ENCODE measurements around the gene SERPINB1. TPM values are rescaled to one million over a fixed set of nuclear protein-coding genes. Genes with fewer than 3 reads are reported as not detected.
"Not testable (repeated sequence)": the region's sequence is repeated elsewhere in the genome, so short reads cannot be mapped to it uniquely, and the experiment has no call there.

SERPINB1 gene
- total and polyA plus RNA-seq, 10 of the 15 experiments (the other 5 are each of a cell fraction or from before 2014, with no cell fraction given): 0.45 to 2.4 (median 0.83) TPM

GRCh38 chr6:2861060-2861821 is 19.6 kb upstream of the SERPINB1 start (continued):
- TF ChIP-seq, protein P1, sequence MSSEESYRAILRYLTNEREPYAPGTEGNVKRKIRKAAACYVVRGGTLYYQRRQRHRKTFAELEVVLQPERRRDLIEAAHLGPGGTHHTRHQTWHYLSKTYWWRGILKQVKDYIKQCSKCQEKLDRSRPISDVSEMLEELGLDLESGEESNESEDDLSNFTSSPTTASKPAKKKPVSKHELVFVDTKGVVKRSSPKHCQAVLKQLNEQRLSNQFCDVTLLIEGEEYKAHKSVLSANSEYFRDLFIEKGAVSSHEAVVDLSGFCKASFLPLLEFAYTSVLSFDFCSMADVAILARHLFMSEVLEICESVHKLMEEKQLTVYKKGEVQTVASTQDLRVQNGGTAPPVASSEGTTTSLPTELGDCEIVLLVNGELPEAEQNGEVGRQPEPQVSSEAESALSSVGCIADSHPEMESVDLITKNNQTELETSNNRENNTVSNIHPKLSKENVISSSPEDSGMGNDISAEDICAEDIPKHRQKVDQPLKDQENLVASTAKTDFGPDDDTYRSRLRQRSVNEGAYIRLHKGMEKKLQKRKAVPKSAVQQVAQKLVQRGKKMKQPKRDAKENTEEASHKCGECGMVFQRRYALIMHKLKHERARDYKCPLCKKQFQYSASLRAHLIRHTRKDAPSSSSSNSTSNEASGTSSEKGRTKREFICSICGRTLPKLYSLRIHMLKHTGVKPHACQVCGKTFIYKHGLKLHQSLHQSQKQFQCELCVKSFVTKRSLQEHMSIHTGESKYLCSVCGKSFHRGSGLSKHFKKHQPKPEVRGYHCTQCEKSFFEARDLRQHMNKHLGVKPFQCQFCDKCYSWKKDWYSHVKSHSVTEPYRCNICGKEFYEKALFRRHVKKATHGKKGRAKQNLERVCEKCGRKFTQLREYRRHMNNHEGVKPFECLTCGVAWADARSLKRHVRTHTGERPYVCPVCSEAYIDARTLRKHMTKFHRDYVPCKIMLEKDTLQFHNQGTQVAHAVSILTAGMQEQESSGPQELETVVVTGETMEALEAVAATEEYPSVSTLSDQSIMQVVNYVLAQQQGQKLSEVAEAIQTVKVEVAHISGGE (CRISPR knock-in tag; IDR thresholded peaks at IDR 0.05): no peak
- TF ChIP-seq SMARCA5 (IDR thresholded peaks at IDR 0.05): 0 out of 2 replicates have a peak, but pooled peaks have one; percentile 15
- TF ChIP-seq NBN (IDR thresholded peaks at IDR 0.05): peak; percentile 85
- TF ChIP-seq PML (IDR thresholded peaks at IDR 0.05; ENCODE audit: low read length): 0 out of 2 replicates have a peak, but pooled peaks have one; percentile 21
- no peak for TF ChIP-seq ZZZ3 (IDR thresholded peaks at IDR 0.05; ENCODE audit: control insufficient read depth, insufficient read length, low read depth)
- TF ChIP-seq CBFB (IDR thresholded peaks at IDR 0.05; ENCODE audit: low read depth): peak; percentile 12; the same call in 1 of the 2 replicates
- TF ChIP-seq CHD2 (IDR thresholded peaks at IDR 0.05; ENCODE audit: borderline replicate concordance, low read depth, low read length): peak; percentile 48; the same call in 1 of the 2 replicates
- no peak for TF ChIP-seq USF1 (IDR thresholded peaks at IDR 0.05; ENCODE audit: borderline replicate concordance, extremely low read length, insufficient read depth, low read depth, low read length)
- peak; percentile 54 for TF ChIP-seq SMAD1 (IDR thresholded peaks at IDR 0.05; ENCODE audit: low read depth, partially characterized antibody)
- peak; percentile 48 for TF ChIP-seq MEF2B (IDR thresholded peaks at IDR 0.05; ENCODE audit: partially characterized antibody, poor library complexity, severe bottlenecking)
- TF ChIP-seq SREBF2 (IDR thresholded peaks at IDR 0.05; ENCODE audit: low read length): no peak
- peak; percentile 51; the same call in 1 of the 2 replicates for TF ChIP-seq HDGF (IDR thresholded peaks at IDR 0.05)
- no peak for TF ChIP-seq RB1 (IDR thresholded peaks at IDR 0.05; ENCODE audit: borderline replicate concordance)
- TF ChIP-seq SMAD5 (IDR thresholded peaks at IDR 0.05; ENCODE audit: low read depth): 0 out of 2 replicates have a peak, but pooled peaks have one; percentile 52
- peak; percentile 68 for TF ChIP-seq RUNX3 (IDR thresholded peaks at IDR 0.05; ENCODE audit: low read length)
- peak; percentile 35; the same call in 1 of the 2 replicates for TF ChIP-seq CREM (IDR thresholded peaks at IDR 0.05; ENCODE audit: low read depth)
- no peak for TF ChIP-seq EGR1 (IDR thresholded peaks at IDR 0.05; ENCODE audit: borderline replicate concordance in 1 of 2, low read depth in 2 of 2, low read length in 2 of 2)

DNA sequence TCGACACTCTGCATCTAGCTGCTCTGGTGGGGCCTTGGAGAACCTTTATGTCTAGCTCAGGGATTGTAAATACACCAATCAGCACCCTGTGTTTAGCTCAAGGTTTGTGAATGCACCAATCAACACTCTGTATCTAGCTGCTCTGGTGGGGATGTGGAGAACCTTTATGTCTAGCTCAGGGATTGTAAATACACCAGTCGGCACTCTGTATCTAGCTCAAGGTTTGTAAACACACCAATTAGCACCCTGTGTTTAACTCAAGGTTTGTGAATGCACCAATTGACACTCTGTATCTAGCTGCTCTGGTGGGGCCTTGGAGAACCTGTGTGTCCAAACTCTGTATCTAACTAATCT is 19.0 kb upstream of the SERPINB1 start:
- DNase-seq (ENCODE audit: low read depth, low spot score): not testable (repeated sequence)
- RAD21 ChIA-PET (ENCODE audit: unreplicated experiment): interaction anchor here (1.0 to 4.6 kb wide), 6 partner anchors 14 to 51 kb away, joined by 4 to 34 read pairs (median 8); partner anchors contain the start of gene SERPINB1

More for the DNA sequence above, 19.0 kb upstream of the SERPINB1 start:
- ATAC-seq; H3K4me2 ChIP-seq (ENCODE audit: control insufficient read depth, insufficient read depth); H4K20me1 ChIP-seq (ENCODE audit: control insufficient read depth, insufficient read depth); H3K4me3 ChIP-seq; H3K79me2 ChIP-seq (ENCODE audit: control insufficient read depth, insufficient read depth, low read length); H3K9me3 ChIP-seq (replicated peaks; ENCODE audit: control insufficient read depth, insufficient read depth, low read length); H2AFZ ChIP-seq (ENCODE audit: control insufficient read depth, low read depth, low read length); H3K9ac ChIP-seq (ENCODE audit: control insufficient read depth, insufficient read depth, low read length); H3K36me3 ChIP-seq (ENCODE audit: control insufficient read depth in 2 of 2, insufficient read depth in 2 of 2, low read length in 1 of 2); BruUV-seq (replicated peaks); in situ Hi-C loops (cut with MboI); H3K27me3 ChIP-seq (replicated peaks in 1 of 2; ENCODE audit: control insufficient read depth in 2 of 2, insufficient read depth in 2 of 2, low read length in 1 of 2); FAIRE-seq: not testable (repeated sequence)
- intact Hi-C loops (cut with micrococcal nuclease; ENCODE audit: unreplicated experiment): loop anchor here (10.0 kb wide), 1 partner anchor 344 kb away; no protein-coding TSS in a partner anchor
- H3K4me1 ChIP-seq (ENCODE audit: control insufficient read depth, insufficient read depth, low read length): peaks cover 70% of the 10 kb centered on the region
- H3K27ac ChIP-seq (ENCODE audit: control insufficient read depth, insufficient read depth): peak overlapping the region; percentile 86
- ChIA-PET CTCF (interaction anchor here (2.1 to 3.8 kb wide), 3 partner anchors 14 to 39 kb away, joined by 9 to 20 read pairs (median 18); no protein-coding TSS in a partner anchor), POLR2A (interaction anchor here (1.0 to 9.9 kb wide), 4 partner anchors 8 to 42 kb away, joined by 4 to 126 read pairs (median 6); partner anchors contain the start of gene SERPINB9), SMC1A (ENCODE audit: uncharacterized antibody, unreplicated experiment) (interaction anchor here (1.5 to 10.2 kb wide), 6 partner anchors 10 to 80 kb away, joined by 4 to 136 read pairs (median 14); no protein-coding TSS in a partner anchor)
- 85% methylated on average over 2 of the region's 2 CpGs for WGBS (ENCODE audit: insufficient coverage, insufficient replicate concordance, low lambda C conversion rate, missing lambda C conversion rate)
